ENCODE data around the gene NMT2. TPM values are rescaled to one million over a fixed set of nuclear protein-coding genes. Genes with fewer than 3 reads are reported as not detected.

NMT2 gene
- 14.3 TPM for polyA plus RNA-seq (2013, experiment 1 of 2)
- polyA plus RNA-seq (2013, experiment 2 of 2): 14.1 TPM

- peak within 1 kb of the TSS; percentile 87 for H3K27ac ChIP-seq (ENCODE audit: low read depth, low read length)
- peak; percentile 91 for DNase-seq
- peak within 1 kb of the TSS; percentile 93 for H3K9ac ChIP-seq (ENCODE audit: low read length)
- peak within 1 kb of the TSS; percentile 74 for H3K4me2 ChIP-seq (ENCODE audit: low read length)
- no peak within 1 kb of the TSS for H2AK5ac ChIP-seq (ENCODE audit: low read length)
- peak within 1 kb of the TSS; percentile 100 for H3K23ac ChIP-seq (ENCODE audit: low read length)
- no peak within 1 kb of the TSS for H4K8ac ChIP-seq (ENCODE audit: low read depth, low read length)
- H3K18ac ChIP-seq (ENCODE audit: low read length): peak within 1 kb of the TSS; percentile 65
- H4K5ac ChIP-seq (ENCODE audit: low read length): no peak within 1 kb of the TSS
- no peak within 1 kb of the TSS for H2BK15ac ChIP-seq (replicated peaks; ENCODE audit: low read depth)
- peaks cover 3% of the 10 kb centered on the region for H3K79me2 ChIP-seq (ENCODE audit: control insufficient read depth, insufficient read depth, low read length)
- peaks cover 4% of the 10 kb centered on the region for H3K4me1 ChIP-seq (ENCODE audit: control insufficient read depth, low read depth, low read length)
- no peaks in the 10 kb centered on the region for H3K36me3 ChIP-seq (ENCODE audit: control insufficient read depth, insufficient read depth, low read length)
- H3K4ac ChIP-seq (ENCODE audit: low read depth, low read length): no peak within 1 kb of the TSS
- no peaks in the 10 kb centered on the region for H3K27me3 ChIP-seq (ENCODE audit: insufficient read depth, low read length, poor library complexity)
- peak within 1 kb of the TSS; percentile 93 for H3K4me3 ChIP-seq (ENCODE audit: low read length)
- peak within 1 kb of the TSS; percentile 99 for H3K56ac ChIP-seq (ENCODE audit: low read length)
- peaks cover 2% of the 10 kb centered on the region for H3K79me1 ChIP-seq (ENCODE audit: low read length)
- no CpG with 5 or more reads among the region's 70 CpGs for WGBS (ENCODE audit: extremely low coverage, insufficient coverage, low lambda C conversion rate)
- no peak within 1 kb of the TSS for H2BK5ac ChIP-seq (ENCODE audit: low read length)
- H2BK120ac ChIP-seq (ENCODE audit: low read depth, low read length): no peak within 1 kb of the TSS
Measured at GRCh38 chr10:15168291-15168785, at the start of gene NMT2. TSS of gene NMT2 (minus strand) at chr10:15168693. CDS start at chr10:15168612, 81 bp downstream.

GRCh38 chr10:15216700-15217099 lies 48.2 kb upstream of the NMT2 start:
- Histone ChIP-seq H3K4me1 (ENCODE audit: control insufficient read depth, low read depth, low read length) (no peaks in the 10 kb centered on the region), H3K23ac (ENCODE audit: low read length) (no peak overlapping the region), H3K27me3 (ENCODE audit: insufficient read depth, low read length, poor library complexity) (no peaks in the 10 kb centered on the region), H2BK15ac (replicated peaks; ENCODE audit: low read depth) (no peak overlapping the region), H3K56ac (ENCODE audit: low read length) (no peak overlapping the region), H2AK5ac (ENCODE audit: low read length) (no peak overlapping the region), H4K5ac (ENCODE audit: low read length) (no peak overlapping the region), H3K27ac (ENCODE audit: low read depth, low read length) (no peak overlapping the region), H2BK5ac (ENCODE audit: low read length) (no peak overlapping the region), H3K79me2 (ENCODE audit: control insufficient read depth, insufficient read depth, low read length) (no peaks in the 10 kb centered on the region), H2BK120ac (ENCODE audit: low read depth, low read length) (no peak overlapping the region), H3K18ac (ENCODE audit: low read length) (no peak overlapping the region), H4K8ac (ENCODE audit: low read depth, low read length) (no peak overlapping the region), H3K9ac (ENCODE audit: low read length) (no peak overlapping the region), H3K36me3 (ENCODE audit: control insufficient read depth, insufficient read depth, low read length) (peaks cover 4% of the 10 kb centered on the region), H3K79me1 (ENCODE audit: low read length) (peaks cover 5% of the 10 kb centered on the region), H3K4me3 (ENCODE audit: low read length) (no peak overlapping the region), H3K4me2 (ENCODE audit: low read length) (no peak overlapping the region), H3K4ac (ENCODE audit: low read depth, low read length) (no peak overlapping the region)
- DNase-seq: no peak
- WGBS (ENCODE audit: extremely low coverage, insufficient coverage, low lambda C conversion rate): no CpG with 5 or more reads among the region's 6 CpGs

GRCh38 chr10:15214237-15214636 lies 45.7 kb upstream of the NMT2 start:
- peaks cover 5% of the 10 kb centered on the region for H3K79me1 ChIP-seq (ENCODE audit: low read length)
- no peak overlapping the region for H3K9ac ChIP-seq (ENCODE audit: low read length)
- H3K4me2 ChIP-seq (ENCODE audit: low read length): no peak overlapping the region
- no peaks in the 10 kb centered on the region for H3K4me1 ChIP-seq (ENCODE audit: control insufficient read depth, low read depth, low read length)
- H3K27ac ChIP-seq (ENCODE audit: low read depth, low read length): no peak overlapping the region
- H2BK15ac ChIP-seq (replicated peaks; ENCODE audit: low read depth): no peak overlapping the region
- H2AK5ac ChIP-seq (ENCODE audit: low read length): no peak overlapping the region
- H2BK120ac ChIP-seq (ENCODE audit: low read depth, low read length): no peak overlapping the region
- no peak overlapping the region for H4K5ac ChIP-seq (ENCODE audit: low read length)
- no peak overlapping the region for H4K8ac ChIP-seq (ENCODE audit: low read depth, low read length)
- no peak overlapping the region for H3K18ac ChIP-seq (ENCODE audit: low read length)
- H3K36me3 ChIP-seq (ENCODE audit: control insufficient read depth, insufficient read depth, low read length): peaks cover 4% of the 10 kb centered on the region
- no peak overlapping the region for H2BK5ac ChIP-seq (ENCODE audit: low read length)
- no peaks in the 10 kb centered on the region for H3K79me2 ChIP-seq (ENCODE audit: control insufficient read depth, insufficient read depth, low read length)
- no peak overlapping the region for H3K56ac ChIP-seq (ENCODE audit: low read length)
- no peak overlapping the region for H3K23ac ChIP-seq (ENCODE audit: low read length)
- no CpG with 5 or more reads among the region's 17 CpGs for WGBS (ENCODE audit: extremely low coverage, insufficient coverage, low lambda C conversion rate)
- H3K27me3 ChIP-seq (ENCODE audit: insufficient read depth, low read length, poor library complexity): no peaks in the 10 kb centered on the region
- H3K4ac ChIP-seq (ENCODE audit: low read depth, low read length): no peak overlapping the region
- DNase-seq: no peak
- no peak overlapping the region for H3K4me3 ChIP-seq (ENCODE audit: low read length)

DNA sequence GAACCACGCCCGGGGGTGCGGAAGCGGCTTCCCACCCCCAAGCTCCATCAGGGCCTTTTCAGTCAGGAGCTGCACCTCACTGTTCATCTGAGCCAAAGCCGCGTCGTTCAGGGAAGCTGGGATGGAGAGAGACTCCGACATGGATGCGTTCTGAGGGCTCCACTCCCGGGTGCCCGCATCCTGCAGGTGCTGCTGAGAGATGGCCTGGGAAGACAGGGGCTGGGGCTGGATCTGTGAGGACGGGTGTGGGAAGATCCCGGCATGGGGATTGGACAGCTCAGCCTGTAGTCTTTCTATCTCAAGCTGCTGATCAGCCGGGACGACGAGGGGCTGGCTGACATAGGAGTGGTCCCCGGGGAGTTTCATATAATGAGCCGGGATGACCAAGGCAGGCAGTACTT lies 45.0 kb upstream of the NMT2 start:
- WGBS (ENCODE audit: extremely low coverage, insufficient coverage, low lambda C conversion rate): no CpG with 5 or more reads among the region's 18 CpGs
- no peak overlapping the region for H3K56ac ChIP-seq (ENCODE audit: low read length)
- H3K4ac ChIP-seq (ENCODE audit: low read depth, low read length): no peak overlapping the region
- no peak overlapping the region for H3K4me2 ChIP-seq (ENCODE audit: low read length)
- H3K4me3 ChIP-seq (ENCODE audit: low read length): no peak overlapping the region
- H3K23ac ChIP-seq (ENCODE audit: low read length): no peak overlapping the region
- H2BK5ac ChIP-seq (ENCODE audit: low read length): no peak overlapping the region
- H2BK15ac ChIP-seq (replicated peaks; ENCODE audit: low read depth): no peak overlapping the region
- no peak overlapping the region for H2BK120ac ChIP-seq (ENCODE audit: low read depth, low read length)
- H3K27ac ChIP-seq (ENCODE audit: low read depth, low read length): no peak overlapping the region
- peaks cover 5% of the 10 kb centered on the region for H3K79me1 ChIP-seq (ENCODE audit: low read length)
- no peak overlapping the region for H3K18ac ChIP-seq (ENCODE audit: low read length)
- no peak for DNase-seq
- no peaks in the 10 kb centered on the region for H3K79me2 ChIP-seq (ENCODE audit: control insufficient read depth, insufficient read depth, low read length)
- H3K36me3 ChIP-seq (ENCODE audit: control insufficient read depth, insufficient read depth, low read length): peaks cover 4% of the 10 kb centered on the region
- H2AK5ac ChIP-seq (ENCODE audit: low read length): no peak overlapping the region
- H3K9ac ChIP-seq (ENCODE audit: low read length): no peak overlapping the region
- H3K4me1 ChIP-seq (ENCODE audit: control insufficient read depth, low read depth, low read length): no peaks in the 10 kb centered on the region
- H4K8ac ChIP-seq (ENCODE audit: low read depth, low read length): no peak overlapping the region
- H3K27me3 ChIP-seq (ENCODE audit: insufficient read depth, low read length, poor library complexity): no peaks in the 10 kb centered on the region
- H4K5ac ChIP-seq (ENCODE audit: low read length): no peak overlapping the region

- no CpG with 5 or more reads among the region's 6 CpGs for whole genome bisulfite sequencing (ENCODE audit: extremely low coverage, insufficient coverage, low lambda C conversion rate)
- H3K27ac ChIP-seq (ENCODE audit: low read depth, low read length): no peak overlapping the region
- no peak overlapping the region for H4K8ac ChIP-seq (ENCODE audit: low read depth, low read length)
Measured at GRCh38 chr10:15211464-15211979, 43.0 kb upstream of the NMT2 start.

GRCh38 chr10:15210521-15210920 lies 42.0 kb upstream of the NMT2 start:
- Histone ChIP-seq H3K9ac (ENCODE audit: low read length) (no peak overlapping the region), H4K5ac (ENCODE audit: low read length) (no peak overlapping the region), H3K27me3 (ENCODE audit: insufficient read depth, low read length, poor library complexity) (no peaks in the 10 kb centered on the region), H3K79me2 (ENCODE audit: control insufficient read depth, insufficient read depth, low read length) (no peaks in the 10 kb centered on the region), H4K8ac (ENCODE audit: low read depth, low read length) (no peak overlapping the region), H3K56ac (ENCODE audit: low read length) (no peak overlapping the region), H3K4ac (ENCODE audit: low read depth, low read length) (no peak overlapping the region), H2AK5ac (ENCODE audit: low read length) (no peak overlapping the region), H3K23ac (ENCODE audit: low read length) (no peak overlapping the region), H2BK15ac (replicated peaks; ENCODE audit: low read depth) (no peak overlapping the region), H3K36me3 (ENCODE audit: control insufficient read depth, insufficient read depth, low read length) (peaks cover 4% of the 10 kb centered on the region), H2BK5ac (ENCODE audit: low read length) (no peak overlapping the region), H3K4me2 (ENCODE audit: low read length) (no peak overlapping the region), H3K4me1 (ENCODE audit: control insufficient read depth, low read depth, low read length) (no peaks in the 10 kb centered on the region), H3K79me1 (ENCODE audit: low read length) (peaks cover 5% of the 10 kb centered on the region), H3K18ac (ENCODE audit: low read length) (no peak overlapping the region), H3K4me3 (ENCODE audit: low read length) (no peak overlapping the region), H2BK120ac (ENCODE audit: low read depth, low read length) (no peak overlapping the region), H3K27ac (ENCODE audit: low read depth, low read length) (no peak overlapping the region)
- WGBS (ENCODE audit: extremely low coverage, insufficient coverage, low lambda C conversion rate): no CpG with 5 or more reads among the region's 8 CpGs
- DNase-seq: no peak

More at GRCh38 chr10:15211464-15211979, 43.0 kb upstream of the NMT2 start:
- no peak overlapping the region for H2BK5ac ChIP-seq (ENCODE audit: low read length)
- H2BK15ac ChIP-seq (replicated peaks; ENCODE audit: low read depth): no peak overlapping the region
- no peak overlapping the region for H3K4me3 ChIP-seq (ENCODE audit: low read length)
- no peaks in the 10 kb centered on the region for H3K79me2 ChIP-seq (ENCODE audit: control insufficient read depth, insufficient read depth, low read length)
- DNase-seq: no peak
- H2BK120ac ChIP-seq (ENCODE audit: low read depth, low read length): no peak overlapping the region
- no peak overlapping the region for H3K18ac ChIP-seq (ENCODE audit: low read length)
- H3K56ac ChIP-seq (ENCODE audit: low read length): no peak overlapping the region
- H3K4ac ChIP-seq (ENCODE audit: low read depth, low read length): no peak overlapping the region
- H3K4me1 ChIP-seq (ENCODE audit: control insufficient read depth, low read depth, low read length): no peaks in the 10 kb centered on the region
- no peak overlapping the region for H3K9ac ChIP-seq (ENCODE audit: low read length)
- H3K36me3 ChIP-seq (ENCODE audit: control insufficient read depth, insufficient read depth, low read length): peaks cover 4% of the 10 kb centered on the region
- H3K27me3 ChIP-seq (ENCODE audit: insufficient read depth, low read length, poor library complexity): no peaks in the 10 kb centered on the region
- H2AK5ac ChIP-seq (ENCODE audit: low read length): no peak overlapping the region
- H3K23ac ChIP-seq (ENCODE audit: low read length): no peak overlapping the region
- H3K4me2 ChIP-seq (ENCODE audit: low read length): no peak overlapping the region
- peaks cover 5% of the 10 kb centered on the region for H3K79me1 ChIP-seq (ENCODE audit: low read length)
- H4K5ac ChIP-seq (ENCODE audit: low read length): no peak overlapping the region
